ENCODE results near the gene LAMP5.

- TF ChIP-seq CTCF (IDR thresholded peaks at IDR 0.05), result no peak
- no peak for TF ChIP-seq EZH2 (IDR thresholded peaks at IDR 0.05)
- TF ChIP-seq EZH2phosphoT487 (IDR thresholded peaks at IDR 0.05), result no peak
Measured at GRCh38 chr20:9523636-9524035, 9.2 kb downstream of the LAMP5 start.
